HG03565 (cell line): ENCODE results near the gene SCGB2B2.
"Not testable (repeated sequence)": the region's sequence is repeated elsewhere in the genome, so short reads cannot be mapped to it uniquely, and the experiment has no call there.

Experiments
- ATAC-seq: cut with Tn5 transposase; IDR thresholded peaks from one replicate; pipeline ENCODE4 v1.9.1; 2021; ENCODE audit warnings: mild to moderate bottlenecking, moderate library complexity; ENCODE audit not compliant: unreplicated experiment

The SCGB2B2 gene

GRCh38 chr19:34676697-34677385 is at the start of gene SCGB2B2:
Gene SCGB2B2, minus strand, starts transcription at chr19:34677159. Its CDS starts 82,596 bp downstream, at chr19:34594563.
- peak; percentile 35 for ATAC-seq

- no peak for ATAC-seq
Measured at GRCh38 chr19:34725400-34725799, 48.4 kb upstream of the SCGB2B2 start.

- ATAC-seq, result no peak
Measured at GRCh38 chr19:34722353-34722752, 45.4 kb upstream of the SCGB2B2 start.

- no peak for ATAC-seq
Measured at GRCh38 chr19:34715357-34715756, 38.4 kb upstream of the SCGB2B2 start.

GRCh38 chr19:34713262-34713637 is 36.3 kb upstream of the SCGB2B2 start:
- ATAC-seq, result no peak

GRCh38 chr19:34712395-34713261 is 35.7 kb upstream of the SCGB2B2 start:
- ATAC-seq, result no peak

GRCh38 chr19:34711890-34712289 is 34.9 kb upstream of the SCGB2B2 start:
- no peak for ATAC-seq

- no peak for ATAC-seq
Measured at GRCh38 chr19:34707661-34708060, 30.7 kb upstream of the SCGB2B2 start.

GRCh38 chr19:34692549-34692948 is 15.6 kb upstream of the SCGB2B2 start:
- no peak for ATAC-seq

- no peak for ATAC-seq
Measured at GRCh38 chr19:34690372-34690771, 13.4 kb upstream of the SCGB2B2 start.

- ATAC-seq, result no peak
Measured at GRCh38 chr19:34688592-34688991, 11.6 kb upstream of the SCGB2B2 start.

GRCh38 chr19:34687348-34687747 is 10.4 kb upstream of the SCGB2B2 start:
- ATAC-seq, result no peak

- no peak for ATAC-seq
Measured at GRCh38 chr19:34686455-34686854, 9.5 kb upstream of the SCGB2B2 start.

- not testable (repeated sequence) for ATAC-seq
Measured at GRCh38 chr19:34685266-34685665, 8.3 kb upstream of the SCGB2B2 start.

- no peak for ATAC-seq
Measured at GRCh38 chr19:34681478-34681877, 4.5 kb upstream of the SCGB2B2 start.

- ATAC-seq, result no peak
Measured at GRCh38 chr19:34678421-34678820, 1.5 kb upstream of the SCGB2B2 start.

- ATAC-seq, result no peak
Measured at GRCh38 chr19:34678085-34678412, 1.1 kb upstream of the SCGB2B2 start.

- peak; percentile 80 for ATAC-seq
Measured at GRCh38 chr19:34677386-34678084, 576 bp upstream of the SCGB2B2 start, which contains the start of gene ZNF302. Gene ZNF302, plus strand, starts transcription at chr19:34677678. Its CDS starts 1,127 bp downstream, at chr19:34678805.

GRCh38 chr19:34675919-34676318 is 1.0 kb downstream of the SCGB2B2 start:
- no peak for ATAC-seq

GRCh38 chr19:34675250-34675649 is 1.7 kb downstream of the SCGB2B2 start:
- no peak for ATAC-seq

- no peak for ATAC-seq
Measured at GRCh38 chr19:34673590-34673989, 3.4 kb downstream of the SCGB2B2 start.

GRCh38 chr19:34671972-34672371 is 5.0 kb downstream of the SCGB2B2 start:
- ATAC-seq, result no peak
